Hepatic stellate cell (primary cell): Measurements from ENCODE around the gene MICU2.
A peak's percentile ranks its signal among the peaks of the same experiment; 100 is the strongest.

Source experiments
- DNase-seq: peaks from one replicate; pipeline ENCODE4 v3.0.0; 2011; ENCODE audit warnings: low spot score

MICU2 gene

DNA sequence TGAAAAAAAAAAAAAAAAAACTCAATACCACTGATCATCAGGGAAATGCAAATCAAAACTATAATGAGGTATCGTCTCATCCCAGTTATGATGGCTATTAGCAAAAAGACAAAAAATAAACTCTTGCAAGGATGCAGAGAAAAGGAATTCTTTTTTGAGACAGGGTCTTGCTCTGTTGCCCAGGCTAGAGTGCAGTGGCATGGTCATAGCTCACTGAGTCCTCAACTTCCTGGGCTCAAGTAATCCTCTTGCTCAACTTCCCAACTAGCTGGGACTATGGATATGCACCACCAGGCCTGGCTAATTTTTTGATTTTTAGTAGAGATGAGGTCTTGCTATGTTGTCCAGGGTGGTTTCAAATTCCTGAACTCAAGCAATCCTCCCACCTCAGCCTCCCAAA lies 59.5 kb downstream of the MICU2 start:
- DNase-seq = no peak

DNA sequence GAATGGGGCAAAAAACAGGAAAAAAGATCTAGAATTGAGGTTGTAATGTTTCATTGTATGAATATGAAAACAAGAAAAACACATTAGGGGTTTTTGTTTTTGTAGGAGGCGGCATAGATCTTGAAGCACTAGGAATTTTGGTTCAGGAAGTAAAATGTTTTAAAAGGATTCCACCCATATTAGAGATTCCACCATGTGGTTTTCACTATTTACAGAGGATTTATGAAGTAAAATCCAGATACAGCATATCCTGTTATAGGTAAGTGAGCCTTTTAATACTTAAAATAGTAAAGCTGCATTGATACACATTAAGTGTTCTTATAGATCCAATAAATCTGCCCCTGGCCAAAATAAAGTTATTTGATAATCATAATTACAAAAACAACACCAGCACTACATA lies 61.4 kb downstream of the MICU2 start:
- DNase-seq = no peak

DNA sequence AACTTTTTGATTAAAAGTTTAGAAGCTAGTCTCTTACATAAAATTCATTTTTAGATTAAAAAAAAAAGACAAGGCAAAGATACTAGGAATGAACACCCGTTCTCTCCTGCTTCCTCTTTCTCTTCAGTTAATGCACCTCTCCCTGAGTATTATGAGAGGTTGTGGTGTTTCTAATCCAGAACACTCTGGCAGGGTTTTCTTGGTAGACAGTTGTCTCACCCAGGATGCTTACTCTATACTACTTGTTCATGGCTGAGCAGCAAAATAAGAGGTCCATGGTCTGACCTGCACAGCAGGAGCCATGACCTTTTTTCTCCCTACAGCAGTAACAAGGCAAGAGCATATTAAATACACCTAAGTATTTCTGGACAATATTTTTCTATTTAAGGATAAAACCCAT lies 62.0 kb downstream of the MICU2 start:
- DNase-seq = no peak

DNA sequence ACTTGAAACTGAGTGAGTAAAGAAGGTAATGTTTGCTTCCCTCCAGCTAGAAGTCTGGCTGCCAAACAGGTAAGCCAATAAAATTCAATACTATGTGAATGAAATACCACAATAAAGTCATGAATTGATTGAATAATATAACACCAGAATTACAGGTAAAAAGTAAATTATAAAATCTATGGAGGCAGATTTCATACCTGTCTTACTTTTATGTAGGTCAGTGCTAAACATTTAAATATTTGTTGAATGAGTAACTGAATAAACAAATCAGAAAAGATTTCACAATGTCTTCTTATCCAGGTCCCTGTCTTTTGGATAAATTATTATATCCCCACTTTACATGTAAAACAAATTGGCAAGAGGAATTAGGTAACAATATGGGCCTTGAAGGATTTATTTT lies 62.7 kb downstream of the MICU2 start:
- no peak for DNase-seq

DNA sequence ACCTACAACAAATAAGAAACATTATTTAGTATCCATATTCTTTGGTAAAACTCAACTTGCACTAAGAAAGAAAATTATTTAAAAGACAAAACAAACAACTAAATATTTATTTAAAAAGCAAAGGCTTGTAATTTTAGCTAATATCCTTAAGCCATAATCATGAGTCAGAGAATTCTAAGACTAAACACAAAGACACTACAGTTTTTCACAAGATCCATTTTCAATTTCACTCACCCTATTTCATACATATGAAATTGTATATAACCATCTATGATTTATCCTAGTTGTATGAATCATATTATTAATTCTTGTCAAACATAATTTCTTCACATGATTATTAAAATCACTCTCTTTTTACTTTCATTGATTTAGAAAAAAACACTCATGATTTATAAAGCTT lies 64.3 kb downstream of the MICU2 start:
- DNase-seq = no peak

DNA sequence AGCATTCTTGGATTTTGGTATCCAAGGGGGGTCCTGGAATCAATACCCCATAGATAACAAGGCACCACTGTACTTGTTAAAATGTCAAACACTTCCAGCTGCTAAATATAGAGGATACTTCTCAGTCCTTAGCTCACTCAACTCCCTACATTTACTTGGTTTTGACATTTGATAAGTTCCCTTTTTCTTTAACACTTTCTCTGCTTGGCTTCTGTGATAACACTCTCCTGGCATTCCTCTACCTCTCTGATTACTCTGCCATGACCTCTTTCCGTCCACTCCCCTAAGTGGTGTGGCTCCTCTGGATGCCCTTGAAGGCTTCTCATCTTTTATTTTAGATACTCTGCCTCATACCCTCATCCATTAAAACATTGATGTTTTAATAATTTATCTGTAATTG lies 65.2 kb downstream of the MICU2 start:
- no peak for DNase-seq

DNA sequence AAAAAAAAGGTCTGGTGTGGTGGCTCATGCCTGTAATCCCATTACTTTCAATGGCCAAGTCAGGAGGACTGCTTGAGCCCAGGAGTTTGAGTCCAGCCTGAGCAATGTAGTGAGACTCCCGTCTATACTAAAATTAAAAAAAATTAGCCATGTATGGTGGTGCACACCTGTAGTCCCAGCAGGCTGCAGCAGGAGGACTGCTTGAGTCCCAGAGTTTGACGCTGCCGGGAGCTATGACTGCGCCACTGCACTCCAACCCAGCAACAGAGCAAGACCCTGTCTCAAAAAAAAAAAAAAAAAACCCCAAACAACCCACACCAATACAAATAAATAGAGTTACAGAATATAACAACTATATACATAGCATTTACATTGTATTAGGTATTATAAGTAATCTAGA lies 65.7 kb downstream of the MICU2 start:
- no peak for DNase-seq

DNA sequence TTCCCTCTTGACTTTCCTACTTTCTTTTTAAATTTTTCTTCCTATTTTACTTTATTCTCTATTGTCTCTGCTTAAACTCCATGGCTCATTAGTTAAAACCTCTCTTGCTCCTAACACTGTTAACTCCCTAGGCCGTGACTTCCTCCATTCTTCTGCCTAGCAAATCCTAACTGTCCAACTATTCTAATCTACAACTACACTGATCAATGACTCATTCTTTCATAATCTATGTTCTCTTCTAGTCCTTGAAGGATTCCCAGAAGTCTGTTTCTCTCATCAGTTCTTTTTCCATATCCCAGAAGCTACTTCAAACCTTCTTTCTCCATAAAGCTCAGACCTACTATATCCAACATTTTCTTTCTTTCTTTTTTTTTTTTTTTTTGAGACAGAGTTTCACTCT lies 66.9 kb downstream of the MICU2 start:
- no peak for DNase-seq

DNA sequence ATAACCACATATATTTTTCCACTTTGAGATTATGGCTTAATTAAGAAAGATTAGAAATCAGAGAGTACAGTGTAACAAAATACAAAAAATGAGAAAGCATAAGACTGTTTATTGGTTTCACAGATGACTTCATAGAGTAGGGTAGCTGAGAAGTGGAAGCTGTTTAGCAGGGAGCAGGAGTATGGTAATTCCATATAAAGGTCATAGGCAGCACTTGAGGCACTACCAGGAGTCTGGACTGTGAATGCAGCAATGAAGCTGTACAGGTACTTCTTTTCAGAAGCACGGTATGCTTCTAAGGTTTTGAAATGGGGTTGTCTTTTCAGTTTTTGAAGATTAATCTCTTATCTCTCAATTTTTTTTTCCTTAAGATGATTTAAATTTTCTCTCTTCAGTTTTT lies 69.2 kb downstream of the MICU2 start:
- no peak for DNase-seq

DNA sequence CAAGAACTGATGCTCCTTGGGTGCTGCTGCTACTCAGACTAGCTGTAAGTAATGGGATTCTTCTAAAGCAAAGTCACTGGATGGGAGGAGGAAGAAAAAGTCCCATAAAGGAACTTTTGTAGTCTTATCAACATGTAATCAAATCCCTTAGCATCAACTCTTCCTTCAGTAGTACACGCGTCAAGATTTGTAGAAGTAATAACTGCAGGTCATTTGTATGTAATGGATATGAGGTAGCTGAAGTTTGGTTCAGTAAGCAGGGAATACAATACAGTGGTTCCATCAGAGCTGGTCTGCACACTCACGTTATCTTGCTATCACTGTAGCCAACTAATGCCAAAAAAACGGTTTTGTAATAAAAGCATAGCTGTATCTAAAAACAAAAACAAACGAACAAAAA lies 72.5 kb downstream of the MICU2 start:
- DNase-seq = no peak

DNA sequence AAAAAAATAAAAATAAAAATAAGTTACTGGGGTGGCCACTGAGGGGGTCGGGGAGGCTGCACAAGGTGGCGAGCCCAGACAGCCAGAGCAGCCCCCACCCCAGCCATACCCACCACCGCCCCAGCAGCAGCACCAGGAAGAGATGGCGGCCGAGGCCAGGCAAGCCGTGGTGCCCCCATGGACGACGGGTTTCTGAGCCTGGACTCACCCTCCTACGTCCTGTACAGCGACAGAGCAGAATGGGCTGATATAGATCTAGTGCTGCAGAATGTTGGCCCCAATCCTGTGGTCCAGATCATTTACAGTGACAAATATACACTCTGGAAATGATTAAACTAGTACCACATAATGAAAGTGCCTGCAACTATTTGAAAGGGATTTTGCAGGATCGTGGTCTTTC lies 73.3 kb downstream of the MICU2 start:
- DNase-seq = no peak

DNA sequence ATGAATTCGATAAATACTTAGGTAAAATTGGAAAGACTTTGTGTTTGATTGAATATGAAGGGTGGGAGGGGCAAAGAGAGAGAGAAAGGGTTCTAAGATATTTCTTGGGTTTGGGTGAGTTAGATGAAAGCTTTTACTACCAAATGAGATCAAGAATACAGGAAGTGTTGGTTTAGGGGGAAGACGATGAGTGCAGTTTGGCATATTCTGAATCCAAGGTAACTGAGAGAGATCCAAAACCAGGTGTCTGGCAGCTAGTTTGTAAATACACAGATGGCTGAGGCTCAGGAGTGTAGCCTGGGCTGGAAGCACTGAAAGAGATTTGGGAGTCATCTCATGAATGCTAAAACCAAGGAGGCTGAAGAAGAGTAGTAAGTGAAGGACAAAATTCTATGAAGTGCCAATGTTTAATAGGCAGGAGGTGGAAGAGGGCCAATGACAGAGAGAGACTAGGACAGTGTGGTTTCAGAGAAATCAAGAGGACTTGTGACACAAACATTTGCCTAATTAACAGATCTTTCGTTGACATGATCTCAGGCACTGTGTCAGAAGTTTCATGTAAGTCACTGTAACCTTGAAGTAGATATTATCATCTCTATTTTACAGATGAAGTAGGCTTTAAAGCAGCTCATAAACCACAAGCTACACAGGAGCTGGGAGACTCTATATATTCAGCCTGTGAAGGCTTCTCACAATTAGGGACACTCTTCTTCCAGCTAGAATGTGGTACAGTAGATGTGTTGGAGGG lies 74.7 kb downstream of the MICU2 start:
- no peak for DNase-seq

DNA sequence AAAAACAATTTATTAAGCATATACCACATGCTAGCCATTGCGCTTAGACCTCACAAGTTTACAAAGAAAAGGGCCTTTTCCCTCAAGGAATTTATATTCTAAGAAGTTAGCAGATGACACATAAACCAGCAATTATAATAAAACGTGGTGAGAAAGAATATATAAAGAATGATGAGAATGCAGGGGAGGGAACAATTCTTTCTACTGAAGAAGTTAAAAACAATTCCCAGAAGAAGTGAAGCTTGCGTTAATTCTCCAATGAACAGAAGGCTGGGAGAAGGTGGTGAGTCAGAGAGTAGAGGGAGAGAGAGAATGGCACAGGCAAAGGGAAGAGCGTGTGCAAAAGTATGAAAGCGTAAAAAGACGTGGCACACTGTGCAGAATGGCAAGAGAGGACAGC lies 75.4 kb downstream of the MICU2 start:
- peak; percentile 52 for DNase-seq

DNA sequence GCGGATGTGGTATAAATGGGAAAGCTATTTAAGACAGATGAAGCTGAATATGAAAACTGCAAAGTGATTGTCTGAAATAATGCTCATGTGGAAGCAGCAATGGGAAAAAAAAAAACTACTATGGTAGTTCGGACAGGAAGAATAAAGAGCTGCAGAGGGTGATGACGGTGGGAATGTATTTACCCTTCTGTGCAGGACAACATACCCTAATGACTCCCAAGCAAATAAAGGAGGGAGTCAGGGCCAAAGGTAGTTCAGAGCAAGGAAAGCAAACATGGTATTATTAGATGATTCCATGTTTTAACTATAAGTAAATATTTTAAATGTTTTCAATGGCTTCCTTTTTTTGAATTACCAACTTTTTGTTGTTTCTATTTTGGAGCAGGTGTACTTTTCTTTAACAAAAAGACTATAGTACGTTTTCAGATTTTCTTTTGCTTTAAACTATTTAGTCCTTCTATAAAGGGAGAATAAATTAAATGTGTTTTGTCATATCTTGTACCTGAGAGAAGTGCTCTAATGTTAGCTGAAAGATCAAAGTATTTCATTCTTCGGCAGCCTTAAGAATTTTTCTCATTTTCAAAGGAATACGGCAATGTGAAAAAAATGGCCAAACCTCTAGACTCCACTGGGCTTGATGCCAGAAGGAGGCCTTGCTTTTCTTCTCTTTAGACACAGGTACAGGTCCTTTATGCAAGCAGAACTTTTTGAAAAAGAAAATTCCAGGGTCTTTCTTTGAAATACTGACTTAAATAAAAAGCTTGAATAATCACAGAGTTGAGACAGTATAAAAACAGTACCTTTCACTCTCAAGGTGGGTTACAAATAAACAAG lies 77.0 kb downstream of the MICU2 start:
- no peak for DNase-seq

DNA sequence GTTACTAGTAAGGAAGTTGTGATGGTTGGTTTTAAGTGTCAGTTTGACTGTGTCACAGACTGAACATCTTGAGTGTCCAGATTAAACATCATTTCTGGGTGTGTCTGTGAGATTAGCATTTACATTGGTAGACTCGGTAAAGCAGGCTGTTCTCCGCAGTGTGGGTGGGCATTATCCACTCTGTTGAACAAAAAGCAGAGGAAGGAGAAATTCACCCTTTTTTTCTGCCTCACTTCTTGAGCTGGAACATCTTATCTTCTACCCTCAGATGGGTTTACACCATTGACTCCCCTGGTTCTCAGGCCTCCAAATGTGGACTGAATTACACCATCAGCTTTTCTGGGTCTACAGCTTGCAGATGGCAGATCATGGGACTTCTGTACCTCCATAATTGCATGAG lies 81.1 kb downstream of the MICU2 start:
- no peak for DNase-seq

DNA sequence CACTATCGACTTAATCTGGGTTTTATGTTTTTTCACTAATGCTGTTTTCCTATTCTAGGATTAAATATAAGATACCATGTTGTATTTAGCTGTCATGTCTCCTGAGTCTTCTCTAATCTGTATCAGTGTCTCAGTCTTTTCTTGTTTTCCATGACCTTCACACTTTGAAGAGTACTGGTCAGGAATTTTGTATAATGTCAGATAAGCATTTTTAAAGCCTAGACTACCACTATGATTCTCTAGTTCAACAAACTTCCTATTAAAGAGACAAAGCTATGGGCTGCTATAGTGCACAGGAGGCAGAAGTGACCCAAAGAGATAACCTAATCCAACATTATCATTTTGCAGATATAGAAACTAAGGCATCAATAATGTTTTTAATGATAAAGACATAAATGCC lies 81.8 kb downstream of the MICU2 start:
- DNase-seq = no peak

DNA sequence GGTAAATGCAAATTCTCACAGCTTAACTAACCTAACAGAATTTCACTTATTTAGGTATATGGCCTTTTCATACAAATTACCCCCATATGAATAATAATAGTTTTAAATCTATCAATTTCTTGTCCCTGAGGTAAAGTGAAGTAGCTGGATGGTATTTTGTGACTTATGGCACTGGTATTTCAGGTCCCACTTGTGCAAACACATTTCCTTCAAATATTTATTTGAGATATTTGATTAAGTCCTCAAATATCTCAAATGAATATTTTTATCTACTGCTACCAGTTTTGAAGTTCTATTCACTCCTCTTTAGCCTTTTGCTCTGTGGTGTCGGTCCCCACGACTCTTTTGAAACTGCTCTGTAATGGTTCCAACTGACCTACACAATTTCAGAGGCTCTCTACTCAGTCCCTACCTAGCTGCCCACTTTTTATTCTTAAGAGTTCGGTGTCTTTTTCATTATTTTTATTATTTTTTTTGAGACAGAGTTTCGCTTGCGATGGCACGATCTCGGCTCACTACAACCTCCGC lies 85.3 kb downstream of the MICU2 start:
- DNase-seq = no peak

DNA sequence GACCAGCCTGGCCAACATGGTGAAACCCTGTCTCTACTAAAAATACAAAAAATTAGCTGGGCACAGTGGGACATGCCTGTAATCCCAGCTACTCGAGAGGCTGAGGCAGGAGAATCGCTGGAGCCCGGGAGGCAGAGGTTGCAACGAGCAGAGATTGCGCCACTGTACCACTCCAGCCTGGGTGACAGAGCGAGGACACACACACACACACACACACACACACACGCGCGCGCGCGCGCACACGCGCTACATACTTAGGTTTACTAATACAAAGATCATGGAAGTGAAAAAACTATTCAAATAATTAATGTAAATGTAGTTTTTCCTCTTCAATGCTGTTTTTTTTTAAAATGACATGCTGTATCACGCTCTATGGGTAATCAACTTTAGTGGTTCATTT lies 86.4 kb downstream of the MICU2 start:
- no peak for DNase-seq

DNA sequence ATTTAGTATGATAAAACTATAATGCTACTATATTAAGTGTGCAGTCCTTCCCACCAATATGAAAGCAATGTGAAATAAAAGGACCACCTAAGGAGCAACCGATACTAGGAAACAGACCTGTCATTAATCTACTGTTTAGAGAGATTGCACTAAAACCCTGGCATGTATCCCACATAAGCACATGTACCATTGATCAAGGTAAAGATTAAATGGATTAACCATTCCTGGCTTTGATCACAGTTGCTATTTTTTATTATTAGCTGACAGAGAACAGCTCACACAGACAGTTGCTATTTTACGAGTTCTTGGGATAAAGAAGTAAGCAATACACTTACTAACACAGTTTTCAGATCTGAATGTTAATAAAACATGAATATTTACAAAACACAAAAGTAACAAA lies 87.2 kb downstream of the MICU2 start:
- no peak for DNase-seq

DNA sequence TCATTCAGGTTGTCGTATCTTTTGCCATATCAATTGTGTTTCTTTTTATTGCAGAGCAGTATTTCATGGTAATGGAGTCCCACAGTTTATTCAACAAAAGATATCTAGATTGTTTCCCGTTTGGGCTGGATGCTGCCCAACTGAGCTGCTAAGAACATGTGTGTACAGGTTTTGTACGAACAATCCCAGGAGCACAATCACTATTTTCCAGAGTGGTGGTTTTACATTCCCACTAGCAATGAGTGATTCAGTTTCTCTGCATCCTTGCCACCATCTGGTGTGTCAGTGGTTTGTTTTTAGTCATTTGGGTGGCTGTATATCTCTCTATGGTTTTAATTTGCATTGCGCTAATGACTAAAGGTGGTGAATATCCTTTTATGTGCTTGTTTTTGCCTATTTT lies 92.1 kb downstream of the MICU2 start:
- DNase-seq = no peak

DNA sequence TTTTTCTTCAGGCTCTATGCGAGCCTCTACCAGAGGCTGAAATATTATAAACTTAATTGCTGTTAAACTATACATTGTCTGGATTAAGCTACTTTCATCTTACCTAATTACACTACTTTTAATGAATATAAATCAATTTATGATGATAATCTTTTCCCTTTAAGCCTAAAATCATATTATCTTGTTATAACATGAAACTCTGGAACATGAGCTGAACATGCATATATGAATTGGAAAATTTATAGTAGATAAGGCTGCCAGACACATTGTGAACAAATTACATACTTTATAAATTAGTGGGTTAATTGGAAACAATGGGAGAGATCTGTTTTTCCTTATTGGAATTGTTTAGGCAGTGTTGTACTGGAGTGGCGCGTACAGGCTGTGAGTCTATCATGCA lies 99.6 kb downstream of the MICU2 start:
- no peak for DNase-seq

DNA sequence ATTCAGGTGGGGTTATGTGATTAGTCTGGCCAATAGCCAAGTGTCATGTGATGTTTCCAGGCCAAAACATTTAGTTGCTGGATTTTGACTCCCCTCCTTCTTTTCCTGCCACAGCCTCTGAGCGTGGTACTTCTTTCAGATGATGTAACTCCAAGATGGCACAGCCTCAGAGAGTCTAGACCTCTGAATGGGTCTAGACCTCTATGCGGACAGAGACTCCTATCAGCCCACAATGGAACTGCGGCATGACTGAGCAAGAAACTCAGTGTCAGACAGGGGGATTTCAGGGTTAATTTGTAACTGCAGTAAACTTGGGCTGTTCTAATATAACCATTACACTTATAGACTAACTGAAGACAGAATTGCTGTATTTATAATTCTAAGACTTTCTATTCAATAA lies 102.3 kb downstream of the MICU2 start:
- DNase-seq = no peak

DNA sequence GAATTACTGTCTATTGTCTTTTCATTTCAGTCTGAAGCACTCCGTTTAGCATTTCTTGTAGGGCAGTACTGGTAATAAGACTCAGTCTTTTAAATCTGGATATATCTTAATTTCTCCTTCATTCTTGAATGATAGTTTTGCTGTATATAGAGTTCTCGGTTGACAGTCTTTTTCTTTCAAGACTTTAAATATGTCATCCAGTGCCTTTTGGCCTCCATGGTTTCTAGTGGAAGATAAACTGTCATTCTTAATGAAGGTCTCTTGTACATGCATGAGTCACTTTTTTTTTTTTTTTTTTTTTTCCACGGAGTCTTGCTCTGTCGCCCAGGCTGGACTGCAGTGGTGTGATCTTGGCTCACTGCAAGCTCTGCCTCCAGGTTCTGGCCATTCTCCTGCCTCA lies 117.6 kb downstream of the MICU2 start:
- DNase-seq = no peak

DNA sequence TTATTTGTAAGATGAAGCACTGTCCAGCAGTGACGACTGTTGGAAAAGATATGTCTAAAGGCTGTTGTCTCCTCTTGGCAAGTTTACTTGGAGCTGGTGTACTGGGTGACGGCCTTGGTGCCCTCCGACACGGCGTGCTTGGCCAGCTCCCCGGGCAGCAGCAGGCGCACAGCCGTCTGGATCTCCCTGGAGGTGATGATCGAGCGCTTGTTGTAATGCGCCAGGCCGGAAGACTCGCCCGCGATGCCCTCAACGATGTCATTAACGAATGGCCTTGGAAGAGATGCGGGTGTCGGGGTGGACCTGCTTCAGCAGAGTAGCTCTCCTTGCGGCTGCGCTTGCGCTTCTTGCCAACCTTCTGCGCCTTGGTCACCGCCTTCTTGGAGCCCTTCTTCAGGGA lies 120.2 kb downstream of the MICU2 start:
- DNase-seq = no peak
